ENCODE results near the gene LSP1. TPM values are rescaled to one million over a fixed set of nuclear protein-coding genes. Genes with fewer than 3 reads are reported as not detected.

Gene LSP1
- total and polyA plus RNA-seq, 2 of the 4 experiments (the other 2 are of a cell fraction), result not detected

- peaks cover 4% of the 10 kb centered on the region for H3K9me1 ChIP-seq (ENCODE audit: insufficient read depth, low read length)
- H3K9me3 ChIP-seq (ENCODE audit: control insufficient read depth, insufficient read depth, low read length), result no peaks in the 10 kb centered on the region
- intact Hi-C loops (cut with micrococcal nuclease), result no loop called here
- no peak overlapping the region for H3K23ac ChIP-seq (ENCODE audit: low read depth, low read length)
- peaks cover 26% of the 10 kb centered on the region for H3K27me3 ChIP-seq (ENCODE audit: control insufficient read depth, insufficient read depth, low read length)
- no peaks in the 10 kb centered on the region for H3K79me1 ChIP-seq (ENCODE audit: low read depth in 1 of 2, low read length in 2 of 2)
- H2BK5ac ChIP-seq (ENCODE audit: low read depth, low read length, poor library complexity, severe bottlenecking), result no peak overlapping the region
- H4K91ac ChIP-seq (ENCODE audit: insufficient read depth, low read depth, low read length), result no peak overlapping the region
- no peak overlapping the region for H2BK15ac ChIP-seq (ENCODE audit: low read depth, low read length)
- in situ Hi-C loops (cut with MboI; ENCODE audit: low sequenced_read_pairs), result no loop called here
- BruUV-seq (replicated peaks), result no TSS peak
- no peak overlapping the region for H2BK120ac ChIP-seq (ENCODE audit: low read depth, low read length)
- H3K4me3 ChIP-seq (ENCODE audit: insufficient read depth, low read depth, low read length), result no peak overlapping the region
- no CpG with 5 or more reads among the region's 1 CpG for WGBS, 2 experiments (ENCODE audit: extremely low coverage in 2 of 2, insufficient read length in 1 of 2)
- H2AK9ac ChIP-seq (replicated peaks; ENCODE audit: low read depth, low read length, poor library complexity), result no peak overlapping the region
- H2BK20ac ChIP-seq (ENCODE audit: low read depth, low read length), result no peak overlapping the region
- ATAC-seq (ENCODE audit: low read depth) (no peak), DNase-seq (no peak)
- H3K4ac ChIP-seq (ENCODE audit: low read depth, low read length), result no peak overlapping the region
- dilution Hi-C loops (cut with HindIII; ENCODE audit: low sequenced_read_pairs, unreplicated experiment), result no loop called here
- no peak overlapping the region for H3K27ac ChIP-seq (ENCODE audit: insufficient read depth, low read length)
- H3K56ac ChIP-seq (ENCODE audit: extremely low read depth, insufficient read depth, low read length), result no peak overlapping the region
- CTCF ChIA-PET, result no interaction called here
- peaks cover 14% of the 10 kb centered on the region for H3K4me1 ChIP-seq (ENCODE audit: control insufficient read depth, insufficient read depth, low read length)
- POLR2A ChIA-PET (ENCODE audit: unreplicated experiment), result no interaction called here
- no peak overlapping the region for H3K9ac ChIP-seq (ENCODE audit: low read depth, low read length)
- H4K20me1 ChIP-seq (ENCODE audit: insufficient read depth, low read length), result no peaks in the 10 kb centered on the region
- no peak overlapping the region for H2AK5ac ChIP-seq (ENCODE audit: low read depth, low read length)
- H2AFZ ChIP-seq (replicated peaks; ENCODE audit: low read length, poor library complexity), result no peak overlapping the region
- H4K5ac ChIP-seq (ENCODE audit: low read depth, low read length), result no peak overlapping the region
- TF ChIP-seq USF2 (IDR thresholded peaks at IDR 0.05; ENCODE audit: low read depth, low read length) (no peak), RCOR1 (IDR thresholded peaks at IDR 0.05; ENCODE audit: insufficient replicate concordance, low read length) (no peak), CTCF (conservative IDR thresholded peaks at IDR 0.05; ENCODE audit: low read depth, low read length) (no peak), RFX5 (IDR thresholded peaks at IDR 0.05; ENCODE audit: low read depth, low read length) (no peak), NFE2L2 (IDR thresholded peaks at IDR 0.05; ENCODE audit: low read depth, low read length) (no peak), MAFK (IDR thresholded peaks at IDR 0.05; ENCODE audit: low read depth, low read length) (no peak), CHD1 (IDR thresholded peaks at IDR 0.05; ENCODE audit: low read depth, low read length) (no peak), BHLHE40 (IDR thresholded peaks at IDR 0.05; ENCODE audit: low read depth, low read length) (no peak)
- no peak overlapping the region for H3K4me2 ChIP-seq (ENCODE audit: low read depth, low read length)
- H3K18ac ChIP-seq (ENCODE audit: low read depth, low read length), result no peak overlapping the region
- H4K8ac ChIP-seq (ENCODE audit: low read depth in 2 of 2, low read length in 2 of 2), result no peak overlapping the region
- no peak overlapping the region for H3K14ac ChIP-seq (replicated peaks; ENCODE audit: low read depth, low read length)
- H3K36me3 ChIP-seq (ENCODE audit: control insufficient read depth, insufficient read depth, low read length), result no peaks in the 10 kb centered on the region
Observed at GRCh38 chr11:1860108-1860507, 7.2 kb downstream of the LSP1 start.
